Adrenal gland (tissue), 12 donors: ENCODE data around the gene TBC1D9. TPM values are rescaled to one million over a fixed set of nuclear protein-coding genes. Genes with fewer than 3 reads are reported as not detected.
A peak's percentile ranks its signal among the peaks of the same experiment; 100 is the strongest.

Source experiments
- DNase-seq, 7 donors: peaks; one replicate each; pipeline ENCODE4 v3.0.0-alpha.2; 2019 to 2020
- H3K27ac ChIP-seq, 5 donors: fragments of 200-600 bp; sonication (generic) in 4 of 5; 1 replicate in 3 of 5; 2 replicates in 2 of 5; pipeline versions ENCODE4 v1.5.1 to v1.8.0; 2016 to 2020; ENCODE audit warnings: mild to moderate bottlenecking in 1 of 5
- H3K27me3 ChIP-seq: fragments of 200-600 bp; 2 replicates; pipeline ENCODE4 v1.8.0; 2021
- H3K36me3 ChIP-seq, 2 donors: fragments of 200-600 bp; replicated peaks in 1 of 2; 1 replicate in 1 of 2; 2 replicates in 1 of 2; pipeline versions ENCODE4 v1.5.1 to v1.8.0; 2018 to 2022
- H3K4me1 ChIP-seq, 2 donors: fragments of 200-600 bp; replicated peaks in 1 of 2; 1 replicate in 1 of 2; 2 replicates in 1 of 2; pipeline versions ENCODE4 v1.5.1 to v1.8.0; 2018 to 2021
- H3K4me3 ChIP-seq, 4 donors: fragments of 200-600 bp; sonication (generic) in 3 of 4; one replicate each; pipeline ENCODE4 v1.5.1; 2016 to 2018
- H3K9me3 ChIP-seq, 3 donors: fragments of 200-600 bp; sonication (generic) in 1 of 3; replicated peaks in 1 of 3; 1 replicate in 2 of 3; 2 replicates in 1 of 3; pipeline versions ENCODE4 v1.5.1 to v1.8.0; 2016 to 2021
- POLR2A ChIP-seq, 2 donors: fragments of 450-650 bp; IDR thresholded peaks; one replicate each; pipeline ENCODE4 v1.6.1; 2017; ENCODE audit warnings: antibody characterized with exemption in 2 of 2, mild to moderate bottlenecking in 2 of 2, moderate library complexity in 1 of 2
- WGBS, 4 donors: extraction: QIAGEN DNeasy Blood & Tissue Kit in 2 of 4; methylation state at CpG; one replicate each; pipeline versions ENCODE4 v1.1.5 to v1.1.7; 2013 to 2017; 5-methylcytosine and 5-hydroxymethylcytosine counted together
- intact Hi-C, 2 donors: fragments of 100-400 bp; cut with DNase I; formaldehyde crosslinking; loops; one replicate each; pipeline versions ENCODE4 v1.14.1 to v1.15.0; 2022 to 2023
- polyA plus RNA-seq, 3 donors: library from polyadenylated mRNA; stranded (reverse); fragments of 200-250 nt in 2 of 3; fragments of 350-450 nt in 1 of 3; fragmentation: Illumina TruSeq in 1 of 3; extraction: RNeasy Lipid Tissue Mini Kit (QIAGEN cat#74804) in 1 of 3; gene quantifications; one replicate each; pipeline ENCODE4 v1.2.3, GENCODE V29; 2013 to 2014
- total RNA-seq, 9 donors: library from RNA; depleted of rRNA in 4 of 9; stranded (reverse); fragments of >200 nt in 4 of 9; fragments of 120-200 nt in 1 of 9; fragmentation: NEBNext Ultra II Directional in 1 of 9; extraction: Animal tissue kit (Norgen Biotek cat#: 25700) in 1 of 9; gene quantifications; one replicate each; pipeline versions ENCODE4 v1.1.0 to v1.2.4, GENCODE V29; 2013 to 2023
- TF ChIP-seq, protein P1 (sequence below), 6 experiments: fragments of 450-650 bp in 4 of 6; fragments of 200-600 bp in 2 of 6; sonication (generic) in 1 of 6; IDR thresholded peaks; 1 replicate in 5 of 6; 2 replicates in 1 of 6; pipeline versions ENCODE4 v1.5.1 to v1.8.0; 2016 to 2021; ENCODE audit warnings: antibody characterized with exemption in 6 of 6, mild to moderate bottlenecking in 2 of 6, moderate library complexity in 1 of 6
- donor health status: healthy with polysubstance abuse.
- donor health status: Bipolar disorder and iron deficiency.
- donor health status: DM: yes; HTN: yes; CAD: no.
- donor health status: DM: no; HTN: no; CAD: no.
- donor health status: DM: no; HTN: no; CAD: no.
- donor health status: DM: yes; HTN: yes; CAD: no.

The TBC1D9 gene
- total and polyA plus RNA-seq, 12 donors, result 3.8 to 27.7 (median 14.3) TPM

GRCh38 chr4:140718241-140718952 lies 37.8 kb downstream of the TBC1D9 start:
- H3K4me3 ChIP-seq, result no peak overlapping the region
- no peaks in the 10 kb centered on the region for H3K9me3 ChIP-seq
- peak overlapping the region in 2 of 5 donors; percentile 13 to 50 for H3K27ac ChIP-seq
- no peaks in the 10 kb centered on the region for H3K27me3 ChIP-seq
- WGBS, 4 donors, result 68 to 75% (median 74%) methylated on average over 3 of the region's 3 CpGs
- H3K4me1 ChIP-seq, result peaks cover 0 to 29% of the 10 kb centered on the region in 2 donors
- no peak for DNase-seq
- TF ChIP-seq, protein P1, sequence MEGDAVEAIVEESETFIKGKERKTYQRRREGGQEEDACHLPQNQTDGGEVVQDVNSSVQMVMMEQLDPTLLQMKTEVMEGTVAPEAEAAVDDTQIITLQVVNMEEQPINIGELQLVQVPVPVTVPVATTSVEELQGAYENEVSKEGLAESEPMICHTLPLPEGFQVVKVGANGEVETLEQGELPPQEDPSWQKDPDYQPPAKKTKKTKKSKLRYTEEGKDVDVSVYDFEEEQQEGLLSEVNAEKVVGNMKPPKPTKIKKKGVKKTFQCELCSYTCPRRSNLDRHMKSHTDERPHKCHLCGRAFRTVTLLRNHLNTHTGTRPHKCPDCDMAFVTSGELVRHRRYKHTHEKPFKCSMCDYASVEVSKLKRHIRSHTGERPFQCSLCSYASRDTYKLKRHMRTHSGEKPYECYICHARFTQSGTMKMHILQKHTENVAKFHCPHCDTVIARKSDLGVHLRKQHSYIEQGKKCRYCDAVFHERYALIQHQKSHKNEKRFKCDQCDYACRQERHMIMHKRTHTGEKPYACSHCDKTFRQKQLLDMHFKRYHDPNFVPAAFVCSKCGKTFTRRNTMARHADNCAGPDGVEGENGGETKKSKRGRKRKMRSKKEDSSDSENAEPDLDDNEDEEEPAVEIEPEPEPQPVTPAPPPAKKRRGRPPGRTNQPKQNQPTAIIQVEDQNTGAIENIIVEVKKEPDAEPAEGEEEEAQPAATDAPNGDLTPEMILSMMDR (IDR thresholded peaks at IDR 0.05), result no peak
- TF ChIP-seq POLR2A (IDR thresholded peaks at IDR 0.05), result no peak
- no peaks in the 10 kb centered on the region for H3K36me3 ChIP-seq
- intact Hi-C loops, result no loop called here

DNA sequence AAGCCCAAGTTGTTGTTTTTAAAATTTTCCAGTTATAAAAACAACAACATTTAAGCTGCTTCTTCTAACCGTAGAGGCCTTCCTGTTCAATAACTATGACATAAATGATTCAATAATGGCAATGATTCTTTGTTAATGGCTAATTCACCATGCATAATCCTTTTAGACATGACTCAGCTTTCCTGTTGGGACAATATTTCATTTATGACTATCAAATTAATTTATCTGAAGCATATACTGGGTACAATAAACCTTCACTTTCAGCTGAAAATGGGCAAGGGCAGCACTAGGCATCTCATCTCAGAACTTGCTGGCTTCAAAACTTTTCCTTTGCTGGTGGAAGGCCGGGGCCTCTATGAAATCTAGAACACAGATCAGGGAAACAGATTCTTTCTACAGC lies 38.9 kb downstream of the TBC1D9 start:
- Histone ChIP-seq H3K4me3 (no peak overlapping the region), H3K36me3 (no peaks in the 10 kb centered on the region), H3K4me1 (peaks cover 0 to 29% of the 10 kb centered on the region in 2 donors), H3K27me3 (no peaks in the 10 kb centered on the region), H3K27ac (peak overlapping the region in 1 of 5 donors; percentile 17), H3K9me3 (no peaks in the 10 kb centered on the region)
- WGBS, 4 donors, result 77 to 91% (median 80%) methylated on average over 2 of the region's 2 CpGs
- TF ChIP-seq, protein P1 (IDR thresholded peaks at IDR 0.05), result no peak
- TF ChIP-seq POLR2A (IDR thresholded peaks at IDR 0.05), result no peak
- DNase-seq, result no peak
- intact Hi-C loops, result no loop called here

DNA sequence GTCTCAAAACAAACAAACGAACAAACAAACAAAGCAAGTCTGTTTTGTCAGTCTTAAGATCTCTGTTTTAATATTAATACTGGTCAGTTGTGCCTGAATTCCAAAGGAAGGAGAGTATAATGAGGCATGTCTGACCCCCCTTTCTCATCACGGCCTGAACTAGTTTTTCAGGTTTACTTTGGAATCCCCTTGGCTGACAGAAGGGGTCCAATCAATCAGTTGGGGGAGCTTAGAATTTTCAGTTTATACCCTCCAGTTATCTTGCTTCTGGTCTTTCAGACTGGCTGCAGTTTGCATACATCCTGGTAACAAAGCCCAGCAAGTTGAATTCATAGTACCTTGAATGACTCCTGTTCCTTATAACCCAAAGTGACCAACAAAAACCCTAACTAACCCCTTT lies 41.1 kb downstream of the TBC1D9 start:
- no peak for TF ChIP-seq POLR2A (IDR thresholded peaks at IDR 0.05)
- intact Hi-C loops, result no loop called here
- H3K4me1 ChIP-seq, result peaks cover 4 to 39% of the 10 kb centered on the region in 2 donors
- H3K27me3 ChIP-seq, result no peaks in the 10 kb centered on the region
- WGBS, 4 donors, result 85 to 93% (median 91%) methylated on average over 2 of the region's 2 CpGs
- no peaks in the 10 kb centered on the region for H3K36me3 ChIP-seq
- no peak overlapping the region for H3K4me3 ChIP-seq
- DNase-seq, result no peak
- H3K27ac ChIP-seq, result no peak overlapping the region
- no peaks in the 10 kb centered on the region for H3K9me3 ChIP-seq

DNA sequence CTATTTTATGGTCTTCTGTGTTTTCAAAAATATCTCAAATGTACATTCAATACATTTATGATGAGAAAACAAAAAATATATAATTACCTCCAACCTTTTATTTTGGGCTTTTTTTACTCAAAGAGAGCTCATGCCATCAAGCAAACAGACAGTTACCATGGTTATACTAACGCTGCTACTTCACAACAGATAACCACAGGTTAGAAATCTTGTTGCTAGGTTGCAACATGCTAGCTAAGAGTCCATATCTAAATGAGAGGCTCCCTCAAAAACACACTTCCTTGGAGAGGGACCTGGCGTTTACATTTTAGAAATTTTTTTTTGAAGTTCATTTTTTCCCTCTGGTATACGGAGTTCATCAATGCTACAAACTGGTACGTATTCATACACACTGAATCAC lies 44.3 kb downstream of the TBC1D9 start:
- intact Hi-C loops, result no loop called here
- WGBS, 4 donors, result 82 to 92% (median 84%) methylated on average over 4 of the region's 4 CpGs
- Histone ChIP-seq H3K4me1 (peaks cover 4 to 22% of the 10 kb centered on the region in 2 donors), H3K27me3 (no peaks in the 10 kb centered on the region), H3K4me3 (no peak overlapping the region), H3K9me3 (no peaks in the 10 kb centered on the region), H3K27ac (no peak overlapping the region), H3K36me3 (no peaks in the 10 kb centered on the region)
- no peak for DNase-seq
- TF ChIP-seq, protein P1 (IDR thresholded peaks at IDR 0.05), result no peak
